Stimulated activated CD4-positive, alpha-beta T cell treated with anti-CD3 and anti-CD28 coated beads, Interleukin-4, amount 100 ng/mL, for 4 hours (primary cell): ENCODE results near the gene AZGP1.
"Not testable (repeated sequence)": the region's sequence is repeated elsewhere in the genome, so short reads cannot be mapped to it uniquely, and the experiment has no call there.

ENCODE experiments used
- DNase-seq, 2 experiments: peaks; one replicate each; pipeline ENCODE4 v3.0.0-alpha.2; 2020

The AZGP1 gene

DNA sequence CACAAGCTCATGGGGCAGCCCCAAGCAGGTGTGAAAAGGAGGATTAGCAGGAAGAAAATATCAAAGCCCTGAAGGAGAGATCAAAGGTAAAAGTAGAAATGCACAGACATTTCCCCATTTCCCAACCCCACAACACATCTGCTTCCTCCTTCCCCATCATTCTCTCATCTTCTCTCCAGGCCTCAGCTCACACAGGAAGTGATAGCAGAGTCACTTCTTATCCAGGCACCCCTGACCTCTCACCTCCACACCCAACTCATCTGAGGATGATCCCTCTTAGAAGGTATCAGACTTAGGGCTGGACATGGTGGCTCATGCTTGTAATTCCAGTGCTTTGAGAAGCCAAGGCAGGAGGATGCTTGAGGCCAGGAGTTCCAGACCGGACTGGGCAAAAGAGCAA lies 28.2 kb downstream of the AZGP1 start:
- no peak for DNase-seq

DNA sequence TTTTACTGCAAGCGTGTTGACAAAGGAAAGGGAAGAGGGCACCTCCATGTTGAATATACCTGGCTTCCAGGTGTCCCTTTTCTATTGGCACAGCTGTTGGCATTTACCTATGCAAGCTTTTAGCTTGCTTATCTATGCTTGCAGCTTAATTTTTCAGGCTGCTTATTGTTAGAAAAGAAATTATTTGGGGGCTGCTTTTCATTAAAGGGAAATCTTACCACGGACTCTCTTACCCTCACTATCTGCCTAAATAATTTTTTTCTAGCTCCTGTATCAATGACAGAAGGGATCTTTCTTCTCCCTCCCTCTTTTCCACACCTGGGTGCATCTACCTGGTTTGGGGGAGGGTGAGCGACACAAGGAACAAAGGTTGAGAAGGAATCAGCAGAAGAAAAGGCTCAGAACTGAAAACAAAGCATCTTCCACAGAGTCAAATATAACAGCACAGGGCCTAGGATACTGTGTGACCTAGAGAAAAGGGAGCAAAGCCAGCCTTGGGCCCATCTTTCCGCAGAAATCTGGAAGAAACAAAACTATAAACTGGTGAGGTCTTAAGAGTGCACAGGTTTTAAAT lies 31.2 kb downstream of the AZGP1 start:
- no peak for DNase-seq

DNA sequence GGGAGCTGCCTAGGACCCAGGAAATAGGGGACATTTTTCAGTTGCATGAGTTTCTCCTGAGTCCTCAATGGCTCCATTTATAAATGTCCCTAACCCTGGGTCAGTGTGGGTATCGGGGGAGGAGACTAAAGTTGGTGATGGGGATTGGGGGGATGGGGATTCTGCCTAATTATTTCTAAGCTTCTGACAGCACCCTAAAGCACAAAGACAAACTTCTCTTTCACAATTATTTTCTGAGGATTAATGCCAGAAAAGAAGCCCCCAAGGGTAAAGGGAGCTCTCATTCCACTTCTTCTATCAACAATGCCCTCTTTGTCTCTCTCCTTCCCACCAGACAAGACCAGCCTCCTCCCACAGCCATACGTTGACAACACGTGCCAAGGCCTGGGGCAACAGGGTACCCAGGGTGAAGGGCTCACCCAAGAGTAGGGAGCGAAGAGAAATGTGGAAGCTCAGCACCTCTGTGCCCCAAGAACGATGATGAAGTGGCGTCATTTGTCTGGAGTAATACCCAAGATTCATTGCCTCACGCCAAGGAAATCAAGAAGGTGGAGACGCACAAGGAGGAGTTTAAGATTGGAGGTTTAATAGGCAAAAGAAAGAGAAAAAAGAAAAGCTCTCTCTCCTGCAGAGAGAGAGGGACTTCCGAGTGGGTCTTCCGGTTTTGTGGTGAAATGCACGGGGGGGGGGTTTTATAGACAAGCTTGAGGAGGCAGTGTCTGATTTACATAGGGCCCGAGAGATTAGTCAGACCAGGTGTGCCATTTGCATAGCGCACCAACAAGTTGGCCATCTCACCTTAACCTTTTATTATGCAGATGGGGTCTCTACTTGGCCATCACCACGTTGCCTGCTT lies 32.0 kb downstream of the AZGP1 start:
- DNase-seq, result no peak

DNA sequence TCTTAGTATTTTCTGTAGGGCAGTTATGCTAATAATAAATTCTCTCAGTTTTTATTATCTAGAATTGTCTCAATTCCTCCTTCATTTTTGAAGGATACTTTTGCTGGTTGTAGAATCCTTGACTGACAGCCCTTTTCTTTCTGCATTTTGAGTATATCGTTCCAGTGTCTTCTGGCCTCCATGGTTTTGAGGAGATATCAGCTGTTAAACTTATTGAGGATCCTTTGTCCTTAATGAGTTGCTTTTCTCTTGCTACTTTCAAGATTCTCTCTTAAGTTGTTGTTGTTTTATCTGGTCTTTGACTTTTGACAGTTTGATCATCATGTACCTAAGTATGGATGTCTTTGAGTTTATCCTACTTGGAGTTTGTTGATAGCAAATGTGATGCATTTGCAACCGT lies 37.5 kb downstream of the AZGP1 start:
- no peak for DNase-seq

DNA sequence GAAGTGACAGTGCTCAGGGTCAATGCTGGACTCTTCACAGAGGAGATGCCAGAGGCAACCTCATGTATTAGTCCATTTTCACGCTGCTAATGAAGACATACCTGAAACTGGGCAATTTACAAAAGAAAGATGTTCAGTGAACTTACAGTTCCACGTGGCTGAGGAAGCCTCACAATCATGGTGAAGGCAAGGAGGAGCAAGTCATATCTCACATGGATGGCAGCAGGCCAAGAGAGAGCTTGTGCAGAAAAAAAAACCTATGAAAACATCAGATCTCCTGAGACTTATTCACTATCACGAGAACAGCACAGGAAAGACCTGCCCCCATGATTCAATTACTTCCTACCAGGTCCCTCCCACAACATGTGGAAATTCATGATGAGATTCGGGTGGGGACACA lies 40.8 kb downstream of the AZGP1 start:
- DNase-seq, result not testable (repeated sequence)

DNA sequence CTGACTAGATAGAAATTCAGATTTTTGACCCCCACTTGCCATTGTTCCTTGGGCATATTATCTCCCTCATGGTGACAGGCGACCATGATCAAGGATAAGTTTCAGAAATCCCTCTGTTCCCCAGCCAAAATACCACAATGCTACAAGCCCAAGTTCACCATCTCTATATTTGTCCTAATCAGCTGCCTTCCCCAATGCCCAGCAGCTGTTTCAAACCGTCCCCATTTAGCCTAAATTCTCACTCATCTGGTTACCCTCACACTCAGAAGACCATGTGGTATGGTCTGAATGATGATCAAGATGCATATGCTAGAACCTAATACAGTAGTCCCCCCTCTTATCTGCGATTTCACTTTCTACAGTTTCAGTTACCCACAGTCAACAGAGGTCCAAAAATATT lies 45.5 kb downstream of the AZGP1 start:
- no peak for DNase-seq

DNA sequence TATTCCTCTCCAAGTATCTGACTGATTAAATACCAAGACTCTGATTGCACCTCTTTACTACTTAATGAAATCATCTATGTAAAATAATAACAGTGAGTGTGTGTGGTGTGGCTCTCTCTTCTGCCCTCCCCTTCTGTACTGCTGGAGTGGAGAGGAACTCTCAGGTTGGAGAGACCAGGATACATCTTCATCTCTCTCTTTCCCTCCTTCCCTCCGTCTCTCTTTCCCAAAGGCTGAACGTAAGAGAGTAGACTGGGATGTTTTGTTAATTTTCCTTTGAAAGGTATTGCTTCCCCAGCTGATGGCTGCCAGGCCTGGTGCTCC lies 46.1 kb downstream of the AZGP1 start:
- DNase-seq, result no peak

DNA sequence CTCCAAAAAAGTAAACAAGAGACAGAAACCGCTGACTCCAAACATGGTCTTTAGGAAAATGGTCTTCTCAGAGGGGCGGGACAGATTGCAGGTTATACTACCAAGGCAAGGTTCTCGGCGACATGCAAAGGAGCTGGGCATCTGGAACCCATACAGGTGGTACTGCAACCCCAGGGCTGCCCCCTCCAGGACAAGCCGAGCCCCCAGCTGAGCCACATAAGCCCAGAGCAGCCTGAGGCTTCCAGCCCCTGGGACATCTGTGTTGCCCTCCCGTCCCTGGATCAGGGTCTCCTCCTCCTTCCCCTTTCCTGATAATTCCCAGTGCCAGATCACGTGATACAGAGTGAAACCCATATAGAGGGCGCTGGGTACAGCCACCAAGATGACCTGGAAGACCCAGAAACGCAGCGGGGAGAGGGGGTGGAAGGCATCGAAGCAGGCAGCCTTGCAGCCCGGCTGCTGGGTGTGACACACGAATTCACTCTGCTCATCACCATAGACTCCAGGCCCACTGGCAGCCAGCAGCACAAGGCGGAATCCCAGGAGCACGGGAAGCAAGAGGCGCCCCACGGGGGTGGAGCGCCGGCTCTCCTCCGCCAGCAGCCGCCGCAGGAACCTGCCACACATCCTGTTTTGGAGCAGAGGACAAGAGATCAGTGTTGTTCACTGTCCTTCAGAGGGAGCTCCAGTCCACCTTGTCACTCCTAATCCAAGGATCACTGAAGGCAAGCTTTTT lies 46.7 kb downstream of the AZGP1 start, which contains the start of gene GJC3:
Gene GJC3 (minus strand): TSS at position 627 of the 736 bp plus-strand sequence. CDS start 0 bp downstream, at position 627.
- DNase-seq, result peak; percentile 16 to 29

DNA sequence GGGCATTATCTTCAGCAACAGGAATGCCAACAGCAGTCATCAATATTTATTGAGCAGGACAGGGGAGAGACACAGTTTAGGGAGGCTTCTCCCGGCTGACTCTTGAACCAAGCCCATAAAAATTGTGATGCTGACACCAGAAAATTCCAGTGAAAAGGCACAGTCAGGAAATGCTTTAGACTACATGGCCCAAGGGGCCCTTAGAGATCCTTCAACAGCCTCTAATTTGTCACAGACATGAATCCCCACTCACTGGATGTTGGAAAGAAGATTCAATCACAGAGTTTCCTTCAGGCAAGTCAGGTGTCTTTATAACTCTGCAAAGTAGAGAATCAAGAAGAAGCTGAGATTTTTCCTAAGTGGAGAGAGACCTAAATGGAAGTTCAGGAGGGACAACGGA lies 47.6 kb downstream of the AZGP1 start:
- no peak for DNase-seq

DNA sequence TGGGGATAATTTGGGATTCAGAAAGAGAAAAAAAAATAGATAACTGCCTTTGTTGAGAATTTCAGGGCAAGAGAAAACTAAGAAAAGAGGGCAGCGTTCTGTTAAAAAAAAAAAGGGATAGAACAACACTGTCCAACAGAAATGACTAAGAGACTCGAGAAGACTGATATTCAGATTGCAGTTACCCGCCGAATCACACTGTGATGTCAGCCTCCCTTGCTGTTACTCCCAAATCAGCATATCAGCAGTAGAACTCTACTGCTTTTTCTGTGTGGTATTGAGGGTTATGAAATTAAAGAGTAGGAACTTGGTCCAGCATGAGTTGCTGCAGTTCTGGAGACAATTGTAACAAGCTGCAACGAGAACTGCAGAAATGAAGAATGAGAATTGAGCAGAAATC lies 48.3 kb downstream of the AZGP1 start:
- DNase-seq, result no peak

DNA sequence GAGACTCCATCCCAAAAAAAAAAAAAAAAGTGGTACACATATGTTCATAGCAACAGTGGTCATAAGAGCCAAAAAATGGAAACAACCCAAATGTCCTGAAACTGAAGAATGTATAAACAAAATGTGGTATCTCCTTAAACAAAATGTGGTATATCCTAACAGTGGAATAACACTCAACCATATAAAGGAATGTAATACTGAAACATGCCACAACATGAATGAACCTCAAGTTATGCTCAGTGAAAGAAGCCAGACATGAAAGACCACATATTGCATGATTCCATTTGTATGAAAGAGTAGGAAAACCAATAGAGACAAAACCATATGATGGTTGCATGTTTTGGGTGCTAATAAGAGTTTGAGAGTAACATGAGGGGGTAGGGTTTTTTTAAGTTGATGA lies 49.5 kb downstream of the AZGP1 start:
- DNase-seq, result no peak

DNA sequence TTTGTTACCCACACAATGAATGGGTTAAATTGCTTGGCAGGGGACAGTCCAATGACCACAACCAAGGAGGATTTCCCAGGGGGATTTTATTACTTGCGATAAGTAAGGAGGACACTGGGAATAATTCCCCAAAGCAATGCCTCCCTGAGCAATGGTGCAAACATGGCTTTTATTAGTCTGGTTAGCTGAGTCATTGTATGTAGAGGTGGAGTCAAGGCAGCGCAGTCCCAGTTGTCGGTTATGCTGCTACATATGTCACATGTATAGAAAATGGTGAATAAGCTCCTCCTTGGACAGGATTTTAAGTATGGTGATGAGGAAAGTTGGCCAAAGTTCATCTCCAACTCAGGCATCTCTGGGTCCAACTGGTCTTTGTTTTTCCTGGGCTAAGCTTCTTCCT lies 52.6 kb downstream of the AZGP1 start:
- no peak for DNase-seq

DNA sequence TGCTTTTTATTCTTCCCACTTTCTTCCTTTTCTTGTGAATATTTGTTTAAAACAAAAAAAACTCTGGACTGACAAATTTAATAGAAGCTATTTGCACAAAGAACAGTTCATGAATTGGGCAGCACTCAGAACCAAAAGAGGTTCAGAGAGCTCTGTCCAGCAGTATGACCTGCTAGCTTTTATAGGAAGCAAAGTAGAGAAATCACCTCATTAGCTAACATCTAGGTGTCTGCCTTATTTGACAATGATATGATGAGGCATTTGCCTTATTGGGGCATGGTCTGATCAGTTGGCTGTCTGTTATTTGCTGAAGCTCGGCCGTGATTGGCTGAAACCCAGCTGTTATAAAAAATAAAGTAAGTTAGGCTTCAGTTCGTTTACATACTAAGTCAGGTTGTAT lies 55.7 kb downstream of the AZGP1 start:
- DNase-seq, result no peak

DNA sequence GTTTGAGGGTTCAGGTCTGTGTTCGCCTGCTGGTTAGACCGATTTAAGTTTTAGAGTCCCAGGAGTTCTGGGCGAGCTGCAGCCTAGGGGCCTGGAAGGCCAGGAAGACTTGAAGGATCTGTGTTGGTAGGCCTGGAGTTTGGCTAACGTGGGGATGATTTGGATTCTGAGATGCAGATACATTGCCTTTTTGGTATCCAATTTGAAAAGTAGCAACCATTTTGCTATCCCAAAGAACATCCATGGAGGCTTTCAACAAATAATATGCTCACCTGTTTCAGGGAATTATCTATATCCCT lies 56.1 kb downstream of the AZGP1 start:
- DNase-seq, result no peak

DNA sequence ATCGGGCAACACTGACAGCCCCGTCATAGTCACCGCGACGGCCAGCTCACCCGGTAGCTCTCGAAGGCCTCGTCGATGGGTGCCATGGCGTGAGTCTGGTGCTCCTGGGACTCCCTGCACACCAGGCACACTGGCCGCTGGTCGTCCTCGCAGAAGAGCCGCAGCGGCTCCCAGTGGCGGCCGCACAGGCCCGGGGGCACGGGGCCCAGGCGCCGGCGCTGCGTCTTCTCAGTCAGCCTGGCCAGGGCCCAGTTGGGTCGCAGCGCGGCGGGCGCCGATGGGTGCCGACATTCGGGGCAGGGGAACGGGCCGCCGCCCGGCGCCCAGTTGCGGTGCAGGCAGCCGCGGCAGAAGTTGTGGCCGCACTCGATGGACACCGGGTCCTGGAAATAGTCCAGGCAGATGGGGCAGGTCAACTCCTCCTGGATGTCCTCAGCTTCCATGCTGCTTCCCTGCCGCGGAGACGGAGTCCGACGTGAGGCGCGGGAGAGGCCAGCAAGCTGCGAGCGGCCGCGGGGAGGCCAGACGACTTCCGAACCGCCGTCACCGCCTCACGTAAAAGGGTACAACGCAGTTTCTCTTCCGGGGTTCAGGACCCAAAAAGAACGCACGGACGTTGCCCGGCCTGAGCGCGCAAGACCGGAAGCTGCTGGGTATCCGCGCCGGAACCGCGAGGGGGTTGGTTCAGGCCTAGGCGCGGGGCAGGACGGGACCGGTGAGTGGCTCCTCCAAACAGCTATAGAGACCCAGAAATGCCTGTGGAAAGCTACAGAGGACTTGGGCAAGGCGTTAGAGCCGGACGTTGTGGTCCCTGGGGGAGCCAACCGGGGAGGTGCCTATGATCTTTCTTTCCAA lies 56.6 kb downstream of the AZGP1 start, which contains the start of gene TRIM4:
Gene TRIM4 (minus strand): TSS at position 572 of the 855 bp plus-strand sequence. CDS start 129 bp downstream, at position 443.
- DNase-seq, result peak; percentile 86
